Left ventricle myocardium inferior (tissue), 1 donor: ENCODE data around the gene ALPI. TPM values are rescaled to one million over a fixed set of nuclear protein-coding genes. Genes with fewer than 3 reads are reported as not detected.
"Not testable (repeated sequence)": the region's sequence is repeated elsewhere in the genome, so short reads cannot be mapped to it uniquely, and the experiment has no call there.

Source experiments
- DNase-seq: peaks from one replicate; pipeline ENCODE4 v3.0.0-alpha.2; 2020
- H3K27ac ChIP-seq: fragments of 200-600 bp; replicated peaks from 2 replicates; pipeline ENCODE4 v1.8.0; 2021
- H3K27me3 ChIP-seq: fragments of 200-600 bp; 2 replicates; pipeline ENCODE4 v1.8.0; 2021; ENCODE audit warnings: low read depth
- H3K36me3 ChIP-seq: fragments of 200-600 bp; 2 replicates; pipeline ENCODE4 v1.8.0; 2021
- H3K4me1 ChIP-seq: fragments of 200-600 bp; 2 replicates; pipeline ENCODE4 v1.8.0; 2021
- H3K4me3 ChIP-seq: fragments of 200-600 bp; 2 replicates; pipeline ENCODE4 v1.8.0; 2021; ENCODE audit warnings: mild to moderate bottlenecking, moderate library complexity
- H3K9me3 ChIP-seq: fragments of 200-600 bp; replicated peaks from 2 replicates; pipeline ENCODE4 v1.8.0; 2021
- CTCF ChIP-seq: fragments of 200-600 bp; IDR thresholded peaks from 2 replicates; pipeline ENCODE4 v1.8.0; 2021; ENCODE audit warnings: antibody characterized with exemption, mild to moderate bottlenecking, borderline replicate concordance
- intact Hi-C: fragments of 100-400 bp; cut with micrococcal nuclease; formaldehyde crosslinking; loops from one replicate; pipeline ENCODE4 v1.11.0; 2022
- total RNA-seq: library from RNA; stranded (reverse); fragmentation: NEBNext Ultra II Directional; extraction: Animal tissue kit (Norgen Biotek cat#: 25700); gene quantifications from one replicate; pipeline ENCODE4 v1.2.1, GENCODE V29; 2021
- donor health status: DM: no; HTN: yes; CAD: no; lungs with severe emphysema.

ALPI gene
- total RNA-seq, 1 donor from 2014 or later, result not detected

- DNase-seq, H3K4me3 ChIP-seq, intact Hi-C loops: not testable (repeated sequence)
Observed at GRCh38 chr2:232446266-232446777, 9.6 kb upstream of the ALPI start.

GRCh38 chr2:232447091-232447620 is 8.8 kb upstream of the ALPI start:
- no peaks in the 10 kb centered on the region for H3K36me3 ChIP-seq
- no peaks in the 10 kb centered on the region for H3K27me3 ChIP-seq
- TF ChIP-seq CTCF, result no peak
- no peaks in the 10 kb centered on the region for H3K9me3 ChIP-seq
- intact Hi-C loops, result no loop called here
- H3K4me1 ChIP-seq, result no peaks in the 10 kb centered on the region
- H3K27ac ChIP-seq, result no peak overlapping the region
- DNase-seq, result no peak
- no peak overlapping the region for H3K4me3 ChIP-seq

More at GRCh38 chr2:232446266-232446777, 9.6 kb upstream of the ALPI start:
- H3K36me3 ChIP-seq, H3K4me1 ChIP-seq, H3K27me3 ChIP-seq, H3K27ac ChIP-seq, H3K9me3 ChIP-seq: not testable (repeated sequence)
- TF ChIP-seq CTCF, result peak; percentile 39

- TF ChIP-seq CTCF, result no peak
- DNase-seq, result peak; percentile 12
- H3K4me1 ChIP-seq, result no peaks in the 10 kb centered on the region
- H3K27ac ChIP-seq, result no peak overlapping the region
- no peaks in the 10 kb centered on the region for H3K36me3 ChIP-seq
- intact Hi-C loops, result no loop called here
- no peaks in the 10 kb centered on the region for H3K9me3 ChIP-seq
- H3K27me3 ChIP-seq, result no peaks in the 10 kb centered on the region
- no peak overlapping the region for H3K4me3 ChIP-seq
Observed at GRCh38 chr2:232447638-232448303, 8.2 kb upstream of the ALPI start.

GRCh38 chr2:232448304-232448690 is 7.7 kb upstream of the ALPI start:
- H3K4me1 ChIP-seq, result no peaks in the 10 kb centered on the region
- no peak for TF ChIP-seq CTCF
- no peak overlapping the region for H3K27ac ChIP-seq
- no peaks in the 10 kb centered on the region for H3K9me3 ChIP-seq
- no peaks in the 10 kb centered on the region for H3K36me3 ChIP-seq
- no peak overlapping the region for H3K4me3 ChIP-seq
- DNase-seq, result no peak
- H3K27me3 ChIP-seq, result no peaks in the 10 kb centered on the region
- intact Hi-C loops, result no loop called here

GRCh38 chr2:232449964-232450363 is 6.0 kb upstream of the ALPI start:
- DNase-seq, result no peak
- H3K4me1 ChIP-seq, result no peaks in the 10 kb centered on the region
- H3K4me3 ChIP-seq, result no peak overlapping the region
- no peaks in the 10 kb centered on the region for H3K36me3 ChIP-seq
- H3K27me3 ChIP-seq, result peaks cover 13% of the 10 kb centered on the region
- TF ChIP-seq CTCF, result no peak
- H3K27ac ChIP-seq, result no peak overlapping the region
- intact Hi-C loops, result no loop called here
- H3K9me3 ChIP-seq, result no peaks in the 10 kb centered on the region

- intact Hi-C loops, H3K4me1 ChIP-seq, DNase-seq, H3K27ac ChIP-seq, H3K9me3 ChIP-seq, H3K4me3 ChIP-seq, H3K36me3 ChIP-seq: not testable (repeated sequence)
- peaks cover 29% of the 10 kb centered on the region for H3K27me3 ChIP-seq
Observed at GRCh38 chr2:232451645-232452044, 4.3 kb upstream of the ALPI start.
